Measurements from ENCODE around the gene SCYL1. TPM values are rescaled to one million over a fixed set of nuclear protein-coding genes. Genes with fewer than 3 reads are reported as not detected.

SCYL1 gene
- total RNA-seq, 1 donor from 2014 or later: 82.4 TPM

DNA sequence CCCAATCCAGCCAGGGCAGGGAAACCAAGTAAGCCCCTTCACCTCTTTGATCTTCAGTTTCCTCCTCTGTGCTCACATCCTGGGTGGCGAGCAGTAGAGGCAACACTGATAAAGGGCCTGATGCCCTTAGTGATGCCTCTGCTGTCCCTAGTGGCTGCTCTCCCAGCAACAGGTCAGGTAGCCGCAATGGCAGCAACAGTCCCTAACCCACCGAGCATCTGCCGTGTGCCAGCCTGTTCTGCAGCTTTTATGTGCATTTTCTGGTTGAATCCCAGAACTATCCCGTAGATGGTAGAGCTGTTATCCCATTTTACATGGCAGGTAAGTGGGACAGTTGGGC lies 5.2 kb downstream of the SCYL1 start:
- intact Hi-C loops (cut with micrococcal nuclease): no loop called here

DNA sequence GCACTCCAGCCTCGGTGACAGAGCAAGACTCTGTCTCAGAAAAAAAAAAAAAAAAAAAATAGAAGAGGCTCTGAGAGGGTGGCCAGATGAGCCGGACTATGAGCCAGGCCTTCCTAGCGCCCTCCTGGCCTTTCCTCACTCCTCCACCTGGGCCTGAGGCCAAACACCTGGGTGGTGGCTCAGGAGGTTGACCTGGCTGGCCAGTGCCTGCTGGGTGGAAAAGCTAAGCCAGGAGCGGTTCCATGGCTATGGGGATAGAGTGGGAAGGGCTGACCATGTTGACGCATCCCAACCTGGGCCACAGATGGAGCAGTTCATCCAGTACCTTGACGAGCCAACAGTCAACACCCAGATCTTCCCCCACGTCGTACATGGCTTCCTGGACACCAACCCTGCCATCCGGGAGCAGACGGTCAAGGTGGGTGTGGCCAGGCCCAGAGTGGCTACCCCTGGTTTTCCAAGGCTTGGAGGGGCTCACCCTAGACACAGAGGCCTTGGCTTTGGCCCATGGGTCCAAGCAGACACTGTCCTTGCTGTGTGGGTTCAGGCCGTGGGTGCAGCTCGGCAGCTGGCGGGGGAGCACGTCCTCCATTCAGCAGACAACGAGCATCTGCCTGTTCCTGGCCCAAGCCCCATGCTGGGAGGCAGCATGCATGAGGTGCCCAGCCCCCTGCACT lies 7.6 kb downstream of the SCYL1 start:
- intact Hi-C loops (cut with micrococcal nuclease): no loop called here

DNA sequence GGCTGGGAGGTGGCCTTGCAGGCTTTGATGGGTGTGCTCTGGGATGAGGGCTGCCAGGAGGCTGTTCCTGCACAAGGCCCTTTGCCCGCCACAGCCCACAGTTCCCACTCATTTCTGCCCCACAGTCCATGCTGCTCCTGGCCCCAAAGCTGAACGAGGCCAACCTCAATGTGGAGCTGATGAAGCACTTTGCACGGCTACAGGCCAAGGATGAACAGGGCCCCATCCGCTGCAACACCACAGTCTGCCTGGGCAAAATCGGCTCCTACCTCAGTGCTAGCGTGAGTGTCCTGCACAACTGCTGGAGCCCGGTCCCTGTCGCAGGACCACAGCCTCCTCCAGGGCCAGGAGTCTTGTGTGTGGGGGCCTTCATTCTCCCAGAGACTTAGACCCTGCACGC lies 10.2 kb downstream of the SCYL1 start:
- intact Hi-C loops (cut with micrococcal nuclease): no loop called here

- intact Hi-C loops (cut with micrococcal nuclease): no loop called here
Observed at GRCh38 chr11:65536412-65537295, 11.8 kb downstream of the SCYL1 start.

DNA sequence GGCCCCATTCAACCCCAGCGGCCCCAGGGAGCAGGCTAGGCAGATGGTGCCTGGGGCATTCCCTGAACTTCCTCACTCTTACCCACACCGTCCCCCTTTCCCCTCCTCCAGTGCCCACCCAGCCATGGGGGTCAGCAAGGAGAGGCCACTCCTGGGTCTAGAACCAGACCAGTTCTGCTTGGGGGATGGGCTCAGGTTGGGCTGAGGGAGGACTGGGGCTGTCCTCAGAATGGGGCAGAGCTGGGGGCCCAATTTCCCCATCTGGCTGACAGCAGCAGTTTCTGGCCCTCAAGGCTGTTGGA lies 12.4 kb downstream of the SCYL1 start:
- intact Hi-C loops (cut with micrococcal nuclease): no loop called here

GRCh38 chr11:65537620-65538231 lies 12.8 kb downstream of the SCYL1 start:
- intact Hi-C loops (cut with micrococcal nuclease): no loop called here

GRCh38 chr11:65538232-65538914 lies 13.5 kb downstream of the SCYL1 start:
- intact Hi-C loops (cut with micrococcal nuclease): no loop called here

GRCh38 chr11:65538915-65539743 lies 14.2 kb downstream of the SCYL1 start:
- intact Hi-C loops (cut with micrococcal nuclease): no loop called here

- intact Hi-C loops (cut with micrococcal nuclease): loop anchor here (1.0 to 2.0 kb wide), 7 partner anchors 15 to 99 kb away; partner anchors contain the start of genes PCNX3, SCYL1 and ZNRD2
Observed at GRCh38 chr11:65539744-65540289, 14.9 kb downstream of the SCYL1 start.

DNA sequence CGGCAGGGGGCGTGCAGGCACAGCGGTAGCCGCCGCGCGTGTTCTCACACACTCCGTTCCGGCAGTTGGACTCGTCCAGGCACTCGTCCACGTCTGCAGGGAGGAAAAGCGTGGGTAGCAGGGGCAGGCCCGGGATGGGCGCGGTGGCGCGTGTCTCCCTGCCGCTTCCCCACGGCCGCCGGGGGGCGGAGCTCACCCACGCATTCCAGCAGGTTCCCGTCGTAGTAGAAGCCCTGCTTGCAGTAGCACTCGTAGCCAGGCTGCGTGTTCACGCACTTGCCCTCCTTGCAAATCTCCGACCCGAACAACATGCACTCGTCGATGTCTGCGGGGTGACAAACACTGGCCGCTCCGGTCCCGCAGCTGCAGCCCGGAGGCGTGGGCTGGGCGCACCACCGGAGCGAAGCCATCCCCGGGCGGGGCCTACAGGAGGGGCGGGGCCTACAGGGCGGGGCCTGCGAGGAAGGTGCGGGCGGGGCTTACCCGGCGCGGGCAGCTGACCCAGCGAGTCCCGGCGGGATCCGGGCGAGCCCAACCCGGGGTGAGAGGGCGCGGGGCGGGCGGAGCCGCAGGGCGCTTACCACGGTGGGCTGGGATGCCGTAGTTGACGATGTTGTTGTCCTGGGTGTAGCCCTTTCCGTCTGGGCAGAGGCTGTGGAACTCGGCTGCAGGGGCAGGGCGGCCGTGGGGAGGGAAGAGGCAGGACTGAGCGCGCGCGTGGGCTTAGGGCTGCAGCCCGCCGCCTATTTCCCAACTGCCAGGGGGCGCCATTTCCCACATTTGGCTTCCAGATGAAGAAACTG lies 15.6 kb downstream of the SCYL1 start:
- intact Hi-C loops (cut with micrococcal nuclease): loop anchor here (1.0 to 2.0 kb wide), 7 partner anchors 15 to 99 kb away; partner anchors contain the start of genes PCNX3, SCYL1 and ZNRD2

DNA sequence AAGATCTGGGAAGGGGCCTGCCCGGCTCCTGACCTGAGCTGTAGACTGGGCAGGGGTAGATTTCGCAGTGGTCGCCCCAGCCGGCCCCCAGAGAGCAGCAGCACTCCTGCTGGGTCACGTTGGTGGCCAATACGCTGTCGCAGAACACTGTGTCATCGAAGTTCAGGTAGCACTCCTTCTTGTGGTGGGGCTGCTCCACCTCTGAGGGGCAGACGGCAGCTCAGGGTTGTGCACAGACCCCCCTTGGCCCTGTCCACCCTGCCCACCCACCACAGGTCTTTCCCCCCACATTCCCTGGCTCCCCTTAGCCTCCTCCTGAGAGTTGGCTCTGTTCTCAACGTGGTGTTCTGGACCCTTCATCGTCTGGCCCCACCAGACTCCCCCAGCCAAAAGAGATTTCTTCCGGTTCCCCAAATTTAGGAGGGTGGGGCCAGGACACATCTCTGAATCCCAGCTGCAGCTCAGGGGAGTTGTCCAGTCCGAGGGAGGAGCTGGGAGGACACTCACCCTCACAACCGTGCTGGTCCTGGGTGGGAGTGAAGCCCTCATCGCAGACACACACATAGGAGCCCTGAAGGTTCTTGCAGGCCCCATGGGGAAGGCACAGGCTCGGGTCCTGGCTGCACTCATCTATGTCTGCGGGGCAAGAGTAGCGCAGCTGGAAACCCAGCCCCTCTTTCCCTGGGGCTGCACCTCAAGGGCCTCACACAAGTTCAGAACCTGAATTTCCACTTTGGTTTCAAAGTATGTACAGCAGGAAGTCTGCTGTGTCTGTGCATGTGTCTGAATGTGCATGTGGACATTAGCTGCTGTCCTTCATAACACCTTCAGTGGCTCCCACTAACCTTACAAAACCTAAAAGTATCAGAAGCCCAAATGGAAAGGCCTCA lies 16.5 kb downstream of the SCYL1 start:
- intact Hi-C loops (cut with micrococcal nuclease): loop anchor here (2.0 kb wide), 1 partner anchor 15 kb away; no protein-coding TSS in a partner anchor

DNA sequence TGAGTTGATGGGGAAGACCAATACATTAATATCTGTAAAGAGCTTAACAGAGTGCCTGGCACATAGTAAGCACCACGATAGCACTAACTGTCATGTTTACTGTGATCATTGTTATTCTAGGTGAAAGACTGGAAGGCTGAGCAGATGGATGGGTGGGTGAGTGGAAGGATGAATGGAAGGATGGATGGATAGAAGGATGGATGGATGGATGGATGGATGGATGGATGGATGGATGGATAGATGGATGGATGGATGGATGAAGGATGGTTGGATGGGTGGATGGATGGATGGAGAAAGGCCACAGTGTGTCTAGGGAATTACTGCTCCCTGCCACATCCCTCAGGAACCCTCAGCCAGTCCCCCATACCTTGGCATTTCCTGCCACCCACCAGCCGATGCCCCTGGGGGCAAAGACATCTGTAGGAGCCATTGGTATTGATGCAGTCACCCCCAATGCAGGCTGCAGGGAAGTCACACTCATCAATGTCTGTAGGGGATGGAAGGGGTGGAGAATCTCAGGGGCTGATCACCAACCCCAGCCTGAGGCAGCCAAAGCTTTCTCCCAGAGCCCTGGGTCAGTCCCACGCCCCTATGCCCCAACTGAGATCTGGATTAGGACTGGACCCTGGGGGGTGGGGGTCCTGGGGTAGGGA lies 18.0 kb downstream of the SCYL1 start:
- intact Hi-C loops (cut with micrococcal nuclease): no loop called here

DNA sequence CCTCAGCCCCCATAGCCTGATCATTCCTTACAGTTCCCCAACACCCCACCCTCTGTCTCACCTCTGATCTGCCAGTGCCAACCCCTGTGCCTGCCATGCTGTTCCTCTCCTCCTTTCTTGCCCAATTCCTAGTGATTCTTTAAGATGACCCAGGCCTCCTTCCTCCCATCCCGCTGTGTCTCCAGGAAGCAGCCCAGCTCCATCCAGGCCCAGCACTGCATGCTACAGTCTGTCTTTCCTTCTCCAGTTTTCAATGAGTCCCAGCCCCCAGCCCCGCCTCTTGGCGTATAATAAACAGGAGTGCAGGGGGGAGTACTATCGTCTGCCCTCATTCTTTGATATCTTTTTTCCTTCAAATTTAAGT lies 21.0 kb downstream of the SCYL1 start:
- intact Hi-C loops (cut with micrococcal nuclease): loop anchor here (1.0 kb wide), 6 partner anchors 8 to 69 kb away; partner anchors contain the start of genes PCNX3, SCYL1 and ZNRD2

DNA sequence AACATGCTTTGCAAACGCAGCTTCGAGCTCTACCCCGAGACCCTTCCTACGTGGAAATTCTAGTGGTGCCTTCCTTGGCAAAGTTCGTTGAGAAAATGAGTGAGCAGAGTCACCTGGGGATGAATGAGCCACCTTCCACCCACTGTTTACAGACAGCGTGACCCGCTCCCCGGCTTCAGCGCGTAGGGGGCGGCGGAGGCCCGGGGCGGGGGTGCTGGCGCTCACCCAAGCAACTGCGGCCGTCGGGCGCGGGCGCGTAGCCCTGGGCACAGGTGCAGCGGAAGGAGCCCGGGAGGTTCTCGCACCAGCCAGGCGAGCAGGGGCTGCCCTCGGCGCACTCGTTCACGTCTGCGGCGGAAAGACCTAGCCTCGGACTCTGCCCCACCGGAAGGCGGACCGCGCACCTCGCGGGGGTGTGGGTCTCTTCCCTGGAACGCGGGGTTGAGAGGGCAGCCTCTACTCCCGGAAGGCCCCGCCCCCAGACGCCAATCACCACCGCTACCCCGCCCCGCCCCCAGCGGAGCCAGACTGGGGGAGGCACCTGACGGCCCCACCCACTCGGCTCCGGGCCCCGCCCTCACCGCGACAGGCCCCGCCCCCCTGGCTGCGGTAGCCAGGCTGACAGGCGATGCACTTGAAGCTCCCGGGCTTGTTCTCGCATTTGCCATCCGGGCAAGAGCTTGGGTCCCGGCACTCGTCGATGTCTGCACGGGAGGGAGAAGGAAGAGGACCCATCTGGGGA lies 21.5 kb downstream of the SCYL1 start:
- intact Hi-C loops (cut with micrococcal nuclease): loop anchor here (1.0 kb wide), 6 partner anchors 8 to 69 kb away; partner anchors contain the start of genes PCNX3, SCYL1 and ZNRD2

DNA sequence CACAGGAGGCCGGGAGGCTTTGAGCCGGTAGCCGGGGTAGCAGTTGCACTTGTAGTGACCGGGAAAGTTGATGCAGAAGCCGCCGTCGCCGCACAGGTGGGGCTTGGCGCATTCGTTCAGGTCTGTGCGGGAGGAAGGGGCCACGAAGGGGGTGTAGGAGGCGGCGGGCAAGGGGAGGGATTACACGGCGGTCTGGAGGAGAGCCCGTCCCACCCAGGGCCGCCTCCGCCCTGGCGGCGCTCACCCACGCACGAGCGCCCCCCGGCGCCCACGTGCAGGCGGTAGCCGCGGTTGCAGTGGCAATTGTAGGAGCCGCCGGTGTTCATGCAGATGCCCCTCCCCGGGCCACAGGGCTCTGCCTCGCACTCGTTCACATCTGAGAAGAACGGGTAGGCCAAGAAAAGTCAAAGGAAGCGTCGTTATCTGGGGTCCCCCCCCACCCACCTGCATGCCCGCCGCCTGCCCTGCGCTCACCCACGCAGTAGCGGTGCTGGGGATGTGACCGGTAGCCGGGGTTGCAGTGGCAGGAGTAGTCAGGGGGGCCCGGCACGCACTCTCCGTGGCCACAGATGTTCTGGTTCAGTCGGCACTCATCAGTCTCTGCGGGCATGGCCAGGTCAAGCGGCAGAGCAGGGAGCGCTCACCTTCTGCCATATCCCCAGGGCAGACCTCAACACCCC lies 22.7 kb downstream of the SCYL1 start:
- intact Hi-C loops (cut with micrococcal nuclease): no loop called here

GRCh38 chr11:65548395-65548794 lies 23.5 kb downstream of the SCYL1 start:
- intact Hi-C loops (cut with micrococcal nuclease): no loop called here

DNA sequence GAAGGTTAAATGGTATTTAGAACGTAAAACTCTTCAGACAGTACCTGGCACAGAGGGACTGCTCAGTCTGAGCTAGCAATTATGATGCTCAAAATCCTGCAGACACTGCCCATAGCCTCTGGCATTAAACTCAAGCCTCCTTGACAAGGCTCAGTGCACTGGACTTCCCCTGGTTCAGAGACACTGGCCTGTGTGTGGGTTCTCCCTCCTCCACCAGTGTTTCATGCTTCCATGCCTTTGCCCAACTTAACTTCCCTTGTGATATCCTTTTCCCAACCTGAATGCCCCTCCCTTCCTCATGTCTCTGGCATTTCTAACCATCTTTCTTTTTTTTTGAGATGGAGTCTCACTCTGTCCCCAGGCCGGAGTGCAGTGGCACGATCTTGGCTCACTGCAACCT lies 24.2 kb downstream of the SCYL1 start:
- intact Hi-C loops (cut with micrococcal nuclease): no loop called here
